CD4-positive, alpha-beta T cell treated with Interleukin-4 for 4 hours (primary cell): ENCODE measurements around the gene ATAD3C.
"Not testable (repeated sequence)": the region's sequence is repeated elsewhere in the genome, so short reads cannot be mapped to it uniquely, and the experiment has no call there.

Source experiments
- DNase-seq: peaks from one replicate; pipeline ENCODE4 v3.0.0-alpha.2; 2020

Gene ATAD3C

GRCh38 chr1:1449099-1449739, at the start of gene ATAD3C:
ATAD3C (plus strand) TSS chr1:1449689; CDS start chr1:1450684, 995 bp downstream.
- DNase-seq: no peak

GRCh38 chr1:1399872-1400575, 49.5 kb upstream of the ATAD3C start:
- no peak for DNase-seq

- no peak for DNase-seq
These were observed 48.7 kb upstream of the ATAD3C start for GRCh38 chr1:1400576-1401456.

- DNase-seq: no peak
These were observed 48.0 kb upstream of the ATAD3C start for GRCh38 chr1:1401457-1402010.

- DNase-seq: peak; percentile 19
These were observed 47.2 kb upstream of the ATAD3C start for GRCh38 chr1:1402072-1402900.

GRCh38 chr1:1402901-1403392, 46.5 kb upstream of the ATAD3C start:
- DNase-seq: not testable (repeated sequence)

- DNase-seq: no peak
These were observed 45.8 kb upstream of the ATAD3C start for GRCh38 chr1:1403653-1404052.

- DNase-seq: no peak
These were observed 43.2 kb upstream of the ATAD3C start for GRCh38 chr1:1406101-1406820.

- DNase-seq: peak; percentile 93
These were observed 42.5 kb upstream of the ATAD3C start, which contains the start of gene MRPL20 for GRCh38 chr1:1406821-1407635. MRPL20 (minus strand) TSS chr1:1407293; CDS start chr1:1407217, 76 bp downstream.

GRCh38 chr1:1407636-1408318, 41.7 kb upstream of the ATAD3C start:
- DNase-seq: no peak

- DNase-seq: not testable (repeated sequence)
These were observed 39.3 kb upstream of the ATAD3C start for GRCh38 chr1:1410238-1410637.

- DNase-seq: no peak
These were observed 37.9 kb upstream of the ATAD3C start for GRCh38 chr1:1411626-1412025.

GRCh38 chr1:1412311-1412902, 37.1 kb upstream of the ATAD3C start:
- not testable (repeated sequence) for DNase-seq

- no peak for DNase-seq
These were observed 33.7 kb upstream of the ATAD3C start for GRCh38 chr1:1415751-1416150.

GRCh38 chr1:1417396-1417795, 32.1 kb upstream of the ATAD3C start:
- not testable (repeated sequence) for DNase-seq

GRCh38 chr1:1417825-1418463, 31.5 kb upstream of the ATAD3C start:
- DNase-seq: not testable (repeated sequence)

- DNase-seq: no peak
These were observed 30.8 kb upstream of the ATAD3C start for GRCh38 chr1:1418464-1419362.

- DNase-seq: no peak
These were observed 30.1 kb upstream of the ATAD3C start for GRCh38 chr1:1419363-1419812.
